ENCODE results near the gene ERG.

Gene ERG

GRCh38 chr21:38379147-38379546 is 119.1 kb downstream of the ERG start:
- Histone ChIP-seq H3K27ac (ENCODE audit: insufficient read depth, low read length, poor library complexity, severe bottlenecking) (no peak overlapping the region), H3K4me1 (ENCODE audit: control insufficient read depth, insufficient read depth, low read length, poor library complexity, severe bottlenecking) (no peaks in the 10 kb centered on the region), H3K36me3 (ENCODE audit: control insufficient read depth, insufficient read depth, low read length) (no peaks in the 10 kb centered on the region), H3K4me3 (ENCODE audit: insufficient read depth, low read depth, low read length, poor library complexity, severe bottlenecking) (no peak overlapping the region), H3K9me3 (ENCODE audit: control insufficient read depth, low read length) (no peaks in the 10 kb centered on the region), H3K27me3 (replicated peaks; ENCODE audit: control insufficient read depth, insufficient read depth, low read length, poor library complexity, severe bottlenecking) (no peaks in the 10 kb centered on the region)
- DNase-seq: no peak

DNA sequence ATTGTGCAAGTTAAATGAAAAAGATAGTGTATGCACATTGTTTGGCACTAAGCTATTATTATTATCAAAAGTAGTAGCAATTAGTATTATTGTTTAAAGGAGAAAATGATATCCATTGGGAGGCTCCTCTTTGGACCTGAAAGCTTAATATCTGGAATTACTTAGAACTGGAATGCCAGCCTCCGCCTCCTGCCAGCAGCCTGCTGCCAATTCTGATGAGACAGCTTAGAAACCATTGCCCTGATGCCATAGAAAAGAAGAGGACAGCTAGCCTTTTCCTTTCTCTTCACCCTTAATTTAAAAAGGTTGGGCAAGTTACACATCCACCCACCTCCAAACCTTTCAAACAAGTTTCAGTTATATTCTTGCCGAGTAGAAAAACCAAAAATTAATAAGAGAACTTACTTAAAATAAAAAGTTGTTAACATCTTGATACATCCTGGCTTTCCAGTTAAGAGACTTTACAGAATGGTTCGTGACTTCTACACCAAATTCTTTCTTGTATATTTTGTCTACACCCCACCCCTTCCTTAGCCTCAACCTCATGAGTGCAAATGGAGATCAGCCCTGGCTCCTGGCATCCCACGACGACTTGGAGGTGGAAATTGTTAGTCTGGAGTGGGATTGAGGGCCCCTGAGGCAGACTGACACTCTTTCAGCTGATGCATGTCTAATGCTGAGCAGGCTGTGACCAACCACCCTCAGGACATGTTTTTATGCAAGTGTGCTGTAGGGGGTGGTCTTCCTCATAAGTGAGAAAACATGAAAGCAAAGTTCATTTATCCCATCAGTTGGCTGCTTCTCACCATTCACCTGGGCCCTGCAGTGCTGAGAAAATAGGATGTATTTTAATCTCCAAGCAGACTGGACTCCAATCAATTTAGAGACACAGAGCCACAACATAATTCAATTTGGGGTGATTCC is 120.8 kb downstream of the ERG start:
- Histone ChIP-seq H3K27me3 (replicated peaks; ENCODE audit: control insufficient read depth, insufficient read depth, low read length, poor library complexity, severe bottlenecking) (no peaks in the 10 kb centered on the region), H3K4me1 (ENCODE audit: control insufficient read depth, insufficient read depth, low read length, poor library complexity, severe bottlenecking) (no peaks in the 10 kb centered on the region), H3K9me3 (ENCODE audit: control insufficient read depth, low read length) (no peaks in the 10 kb centered on the region), H3K4me3 (ENCODE audit: insufficient read depth, low read depth, low read length, poor library complexity, severe bottlenecking) (no peak overlapping the region), H3K36me3 (ENCODE audit: control insufficient read depth, insufficient read depth, low read length) (no peaks in the 10 kb centered on the region), H3K27ac (ENCODE audit: insufficient read depth, low read length, poor library complexity, severe bottlenecking) (no peak overlapping the region)
- DNase-seq: no peak

DNA sequence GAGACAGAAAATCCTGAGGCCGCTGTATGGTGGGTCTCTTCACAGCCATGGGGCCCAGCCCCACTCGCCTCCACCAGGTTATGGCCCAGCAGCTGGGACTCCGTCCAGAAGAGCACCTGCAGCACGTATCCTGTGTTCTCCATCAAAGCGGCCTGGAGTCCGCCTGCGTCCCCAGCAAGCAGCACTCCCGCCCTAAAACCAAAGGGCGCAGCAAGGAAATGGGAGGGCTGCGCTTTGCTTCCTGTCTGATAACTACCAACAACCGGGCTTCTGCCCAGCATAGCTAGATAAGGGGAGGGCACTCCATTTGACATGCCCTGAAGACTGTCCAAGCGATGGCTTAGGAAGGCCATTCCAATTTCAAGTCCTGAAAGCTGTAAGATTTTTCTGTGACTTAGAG is 121.6 kb downstream of the ERG start:
- Histone ChIP-seq H3K4me3 (ENCODE audit: insufficient read depth, low read depth, low read length, poor library complexity, severe bottlenecking) (no peak overlapping the region), H3K4me1 (ENCODE audit: control insufficient read depth, insufficient read depth, low read length, poor library complexity, severe bottlenecking) (no peaks in the 10 kb centered on the region)
- DNase-seq: no peak

GRCh38 chr21:38376235-38376634 is 122.0 kb downstream of the ERG start:
- no peaks in the 10 kb centered on the region for H3K9me3 ChIP-seq (ENCODE audit: control insufficient read depth, low read length)
- no peaks in the 10 kb centered on the region for H3K36me3 ChIP-seq (ENCODE audit: control insufficient read depth, insufficient read depth, low read length)
- H3K4me1 ChIP-seq (ENCODE audit: control insufficient read depth, insufficient read depth, low read length, poor library complexity, severe bottlenecking): no peaks in the 10 kb centered on the region
- H3K27me3 ChIP-seq (replicated peaks; ENCODE audit: control insufficient read depth, insufficient read depth, low read length, poor library complexity, severe bottlenecking): no peaks in the 10 kb centered on the region
- H3K4me3 ChIP-seq (ENCODE audit: insufficient read depth, low read depth, low read length, poor library complexity, severe bottlenecking): no peak overlapping the region
- no peak overlapping the region for H3K27ac ChIP-seq (ENCODE audit: insufficient read depth, low read length, poor library complexity, severe bottlenecking)
- DNase-seq: no peak

More for the DNA sequence above, 121.6 kb downstream of the ERG start:
- H3K27me3 ChIP-seq (replicated peaks; ENCODE audit: control insufficient read depth, insufficient read depth, low read length, poor library complexity, severe bottlenecking): no peaks in the 10 kb centered on the region
- no peak overlapping the region for H3K27ac ChIP-seq (ENCODE audit: insufficient read depth, low read length, poor library complexity, severe bottlenecking)
- H3K36me3 ChIP-seq (ENCODE audit: control insufficient read depth, insufficient read depth, low read length): no peaks in the 10 kb centered on the region
- H3K9me3 ChIP-seq (ENCODE audit: control insufficient read depth, low read length): no peaks in the 10 kb centered on the region

DNA sequence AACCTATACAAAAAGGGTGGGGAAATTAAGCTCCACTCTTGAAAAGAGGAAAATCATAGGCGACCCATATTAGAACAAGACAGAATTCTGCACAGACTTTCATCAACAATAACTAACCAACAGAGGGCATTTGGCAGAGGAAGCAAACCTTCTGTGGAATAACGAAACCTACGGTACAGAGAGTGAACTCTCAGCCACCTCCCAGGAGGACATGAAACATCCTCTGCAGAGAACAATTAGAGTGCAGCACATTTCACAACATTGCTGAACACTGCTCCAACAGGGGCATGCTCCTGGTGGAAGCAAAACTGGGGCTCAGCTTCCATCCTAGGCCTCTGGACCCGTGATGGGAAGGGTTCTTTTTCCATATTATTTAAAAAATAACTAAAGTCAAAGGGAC is 130.6 kb downstream of the ERG start:
- Histone ChIP-seq H3K27ac (ENCODE audit: insufficient read depth, low read length, poor library complexity, severe bottlenecking) (no peak overlapping the region), H3K9me3 (ENCODE audit: control insufficient read depth, low read length) (no peaks in the 10 kb centered on the region), H3K4me1 (ENCODE audit: control insufficient read depth, insufficient read depth, low read length, poor library complexity, severe bottlenecking) (no peaks in the 10 kb centered on the region), H3K27me3 (replicated peaks; ENCODE audit: control insufficient read depth, insufficient read depth, low read length, poor library complexity, severe bottlenecking) (no peaks in the 10 kb centered on the region), H3K4me3 (ENCODE audit: insufficient read depth, low read depth, low read length, poor library complexity, severe bottlenecking) (no peak overlapping the region), H3K36me3 (ENCODE audit: control insufficient read depth, insufficient read depth, low read length) (no peaks in the 10 kb centered on the region)
- no peak for DNase-seq

DNA sequence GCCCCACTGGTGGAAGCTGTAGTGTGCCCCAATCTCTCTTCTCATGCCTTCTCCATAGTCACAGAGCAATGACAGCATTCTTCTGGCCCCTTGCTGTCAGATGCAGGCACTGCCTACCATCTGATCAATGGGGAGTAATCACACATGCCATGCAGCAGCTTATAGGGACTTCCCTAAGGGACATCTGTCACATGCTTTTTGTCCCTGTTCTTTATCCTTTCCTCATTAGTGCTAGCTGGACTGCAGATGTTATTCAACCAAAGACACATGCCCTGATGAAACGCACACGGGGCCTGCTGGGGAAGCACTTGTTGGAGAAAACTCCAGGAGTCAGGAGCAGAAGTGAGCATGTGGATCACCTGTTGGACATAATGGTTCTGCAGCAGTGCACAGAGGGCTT is 132.8 kb downstream of the ERG start:
- Histone ChIP-seq H3K9me3 (ENCODE audit: control insufficient read depth, low read length) (no peaks in the 10 kb centered on the region), H3K36me3 (ENCODE audit: control insufficient read depth, insufficient read depth, low read length) (no peaks in the 10 kb centered on the region), H3K27ac (ENCODE audit: insufficient read depth, low read length, poor library complexity, severe bottlenecking) (no peak overlapping the region), H3K4me3 (ENCODE audit: insufficient read depth, low read depth, low read length, poor library complexity, severe bottlenecking) (no peak overlapping the region), H3K27me3 (replicated peaks; ENCODE audit: control insufficient read depth, insufficient read depth, low read length, poor library complexity, severe bottlenecking) (no peaks in the 10 kb centered on the region), H3K4me1 (ENCODE audit: control insufficient read depth, insufficient read depth, low read length, poor library complexity, severe bottlenecking) (no peaks in the 10 kb centered on the region)
- no peak for DNase-seq

DNA sequence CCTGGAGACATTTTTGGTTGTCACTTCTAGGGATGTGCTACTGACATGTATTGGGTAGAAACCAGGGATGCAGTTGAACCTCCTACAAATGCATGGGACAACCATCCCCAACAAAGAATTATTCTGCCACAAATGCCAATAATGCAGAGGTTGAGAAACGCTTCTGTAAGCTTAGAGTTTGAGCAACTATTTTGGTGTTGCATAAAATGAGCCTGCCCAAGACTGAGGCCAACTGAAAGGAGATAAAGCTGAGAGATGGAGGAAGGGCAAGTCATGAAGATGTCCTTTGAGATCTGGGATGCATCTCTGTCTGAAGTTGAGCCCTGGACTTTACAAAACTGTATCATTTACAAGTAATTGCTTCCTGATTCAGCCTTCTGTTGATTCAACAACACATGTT is 134.6 kb downstream of the ERG start:
- no peak for DNase-seq
- Histone ChIP-seq H3K27me3 (replicated peaks; ENCODE audit: control insufficient read depth, insufficient read depth, low read length, poor library complexity, severe bottlenecking) (no peaks in the 10 kb centered on the region), H3K9me3 (ENCODE audit: control insufficient read depth, low read length) (no peaks in the 10 kb centered on the region), H3K36me3 (ENCODE audit: control insufficient read depth, insufficient read depth, low read length) (no peaks in the 10 kb centered on the region), H3K27ac (ENCODE audit: insufficient read depth, low read length, poor library complexity, severe bottlenecking) (no peak overlapping the region), H3K4me3 (ENCODE audit: insufficient read depth, low read depth, low read length, poor library complexity, severe bottlenecking) (no peak overlapping the region), H3K4me1 (ENCODE audit: control insufficient read depth, insufficient read depth, low read length, poor library complexity, severe bottlenecking) (no peaks in the 10 kb centered on the region)

- no peak overlapping the region for H3K27ac ChIP-seq (ENCODE audit: insufficient read depth, low read length, poor library complexity, severe bottlenecking)
Observed at GRCh38 chr21:38361324-38361723, 137.0 kb downstream of the ERG start.

DNA sequence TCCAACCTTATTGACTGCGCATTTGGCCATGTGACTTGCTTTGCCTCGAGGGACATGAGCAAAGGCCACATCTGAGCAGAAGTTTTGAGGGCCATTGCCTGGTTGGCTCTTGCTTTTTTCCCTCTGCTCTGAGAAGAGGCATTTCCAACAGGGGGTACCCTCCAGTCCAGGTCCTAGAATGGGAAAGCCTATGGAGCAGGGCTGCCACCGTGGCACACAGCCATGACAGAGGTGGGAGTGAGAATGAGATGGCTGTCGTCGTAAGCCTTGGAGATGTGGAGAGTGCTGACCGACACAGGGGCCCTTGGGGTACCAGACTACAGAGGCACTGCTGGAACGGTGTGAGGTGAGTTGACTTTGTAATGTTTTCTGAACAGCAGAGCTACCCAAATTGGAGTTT is 138.4 kb downstream of the ERG start:
- Histone ChIP-seq H3K36me3 (ENCODE audit: control insufficient read depth, insufficient read depth, low read length) (no peaks in the 10 kb centered on the region), H3K27me3 (replicated peaks; ENCODE audit: control insufficient read depth, insufficient read depth, low read length, poor library complexity, severe bottlenecking) (peaks cover 3% of the 10 kb centered on the region), H3K27ac (ENCODE audit: insufficient read depth, low read length, poor library complexity, severe bottlenecking) (no peak overlapping the region), H3K4me3 (ENCODE audit: insufficient read depth, low read depth, low read length, poor library complexity, severe bottlenecking) (no peak overlapping the region), H3K4me1 (ENCODE audit: control insufficient read depth, insufficient read depth, low read length, poor library complexity, severe bottlenecking) (no peaks in the 10 kb centered on the region), H3K9me3 (ENCODE audit: control insufficient read depth, low read length) (no peaks in the 10 kb centered on the region)
- DNase-seq: no peak

More at GRCh38 chr21:38361324-38361723, 137.0 kb downstream of the ERG start:
- Histone ChIP-seq H3K36me3 (ENCODE audit: control insufficient read depth, insufficient read depth, low read length) (no peaks in the 10 kb centered on the region), H3K9me3 (ENCODE audit: control insufficient read depth, low read length) (no peaks in the 10 kb centered on the region), H3K4me1 (ENCODE audit: control insufficient read depth, insufficient read depth, low read length, poor library complexity, severe bottlenecking) (no peaks in the 10 kb centered on the region), H3K4me3 (ENCODE audit: insufficient read depth, low read depth, low read length, poor library complexity, severe bottlenecking) (no peak overlapping the region), H3K27me3 (replicated peaks; ENCODE audit: control insufficient read depth, insufficient read depth, low read length, poor library complexity, severe bottlenecking) (no peaks in the 10 kb centered on the region)
- DNase-seq: no peak

DNA sequence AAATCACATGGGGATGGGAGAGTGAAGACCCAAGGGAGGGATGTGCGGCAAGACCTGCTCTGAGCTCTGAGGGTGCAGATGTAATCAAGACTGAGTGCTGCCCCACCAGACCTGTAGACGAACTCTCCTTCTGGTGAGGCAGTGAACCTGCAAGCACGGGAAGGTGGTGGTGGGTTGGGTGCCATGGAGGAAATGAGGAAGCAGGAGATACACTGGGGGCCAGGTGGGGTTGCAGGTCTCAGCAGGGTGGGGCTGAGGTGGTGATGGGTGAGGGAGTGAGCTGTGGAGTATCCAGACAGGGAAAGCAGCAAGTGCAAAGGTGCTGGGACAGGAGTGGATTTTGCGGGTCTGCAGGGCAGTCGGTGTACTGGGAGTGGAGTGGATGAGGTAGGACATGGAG is 139.2 kb downstream of the ERG start:
- peaks cover 3% of the 10 kb centered on the region for H3K27me3 ChIP-seq (replicated peaks; ENCODE audit: control insufficient read depth, insufficient read depth, low read length, poor library complexity, severe bottlenecking)
- no peak for DNase-seq
- H3K27ac ChIP-seq (ENCODE audit: insufficient read depth, low read length, poor library complexity, severe bottlenecking): no peak overlapping the region
- no peaks in the 10 kb centered on the region for H3K4me1 ChIP-seq (ENCODE audit: control insufficient read depth, insufficient read depth, low read length, poor library complexity, severe bottlenecking)
- H3K4me3 ChIP-seq (ENCODE audit: insufficient read depth, low read depth, low read length, poor library complexity, severe bottlenecking): no peak overlapping the region
- H3K36me3 ChIP-seq (ENCODE audit: control insufficient read depth, insufficient read depth, low read length): no peaks in the 10 kb centered on the region
- no peaks in the 10 kb centered on the region for H3K9me3 ChIP-seq (ENCODE audit: control insufficient read depth, low read length)

Measured in effector memory CD4-positive, alpha-beta T cell (primary cell).